Measurements from ENCODE around the gene WIPF2. TPM values are rescaled to one million over a fixed set of nuclear protein-coding genes. Genes with fewer than 3 reads are reported as not detected.

The WIPF2 gene
- total RNA-seq, 1 donor from 2014 or later = 32.2 TPM

DNA sequence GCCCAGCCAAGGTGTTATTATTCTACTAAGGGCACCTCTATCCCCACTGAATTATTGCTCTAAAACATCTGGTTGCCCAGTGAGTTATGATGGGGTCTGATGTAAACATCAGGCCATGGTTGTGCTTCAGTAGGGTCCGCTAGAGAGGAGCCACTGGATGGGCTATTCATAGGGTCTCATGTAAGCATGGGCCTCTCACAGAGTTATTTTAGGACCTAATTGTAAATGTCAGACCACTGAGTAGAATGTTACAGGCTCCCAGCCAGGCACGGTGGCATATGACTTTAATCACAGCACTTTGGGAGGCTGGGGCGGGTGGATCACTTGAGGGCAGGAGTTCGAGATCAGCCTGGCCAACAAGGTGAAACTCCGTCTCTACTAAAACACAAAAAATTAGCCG, 36.5 kb upstream of the WIPF2 start:
- Mint-ChIP-seq H3K9me3 (ENCODE audit: unreplicated experiment) (no peaks in the 10 kb centered on the region), H3K27ac (ENCODE audit: unreplicated experiment) (no peak overlapping the region), H3K27me3 (ENCODE audit: unreplicated experiment) (peaks cover 10% of the 10 kb centered on the region), H3K4me3 (ENCODE audit: unreplicated experiment) (no peak overlapping the region), H3K4me1 (ENCODE audit: unreplicated experiment) (peaks cover 10% of the 10 kb centered on the region), H3K36me3 (ENCODE audit: low read depth, unreplicated experiment) (peaks cover 4% of the 10 kb centered on the region)
- DNase-seq (ENCODE audit: low spot score) = no peak
- TF ChIP-seq CTCF (IDR thresholded peaks at IDR 0.05; ENCODE audit: unreplicated experiment) = no peak

- Mint-ChIP-seq H3K4me3 (ENCODE audit: unreplicated experiment) (peak overlapping the region; percentile 6), H3K4me1 (ENCODE audit: unreplicated experiment) (peaks cover 3% of the 10 kb centered on the region), H3K36me3 (ENCODE audit: low read depth, unreplicated experiment) (peaks cover 9% of the 10 kb centered on the region), H3K27ac (ENCODE audit: unreplicated experiment) (no peak overlapping the region), H3K27me3 (ENCODE audit: unreplicated experiment) (peaks cover 10% of the 10 kb centered on the region), H3K9me3 (ENCODE audit: unreplicated experiment) (no peaks in the 10 kb centered on the region)
- no peak for TF ChIP-seq CTCF (IDR thresholded peaks at IDR 0.05; ENCODE audit: unreplicated experiment)
- no peak for DNase-seq (ENCODE audit: low spot score)
Measured at GRCh38 chr17:40187238-40187637, 31.9 kb upstream of the WIPF2 start.

DNA sequence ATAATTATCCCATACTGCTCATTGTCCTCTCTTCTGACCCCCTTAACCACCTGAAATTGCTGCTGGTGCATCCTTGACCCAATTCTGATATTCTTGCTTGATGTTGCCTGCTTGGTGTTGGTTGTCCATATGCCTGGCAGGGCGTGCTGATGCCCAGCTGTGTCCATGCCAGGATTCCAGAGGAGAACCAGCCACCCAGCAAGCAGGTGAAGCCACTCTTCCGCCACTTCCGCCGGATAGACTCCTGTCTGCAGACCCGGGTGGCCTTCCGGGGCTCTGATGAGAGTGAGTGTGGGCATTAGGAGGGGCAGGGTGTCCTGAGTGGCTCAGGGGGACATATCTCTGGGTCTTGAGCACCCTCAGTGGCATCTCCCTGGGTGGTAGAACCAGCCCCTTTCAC, 30.4 kb upstream of the WIPF2 start:
- Mint-ChIP-seq H3K36me3 (ENCODE audit: low read depth, unreplicated experiment) (peaks cover 9% of the 10 kb centered on the region), H3K4me3 (ENCODE audit: unreplicated experiment) (no peak overlapping the region), H3K4me1 (ENCODE audit: unreplicated experiment) (peaks cover 7% of the 10 kb centered on the region), H3K27ac (ENCODE audit: unreplicated experiment) (no peak overlapping the region), H3K9me3 (ENCODE audit: unreplicated experiment) (no peaks in the 10 kb centered on the region), H3K27me3 (ENCODE audit: unreplicated experiment) (peaks cover 11% of the 10 kb centered on the region)
- no peak for DNase-seq (ENCODE audit: low spot score)
- no peak for TF ChIP-seq CTCF (IDR thresholded peaks at IDR 0.05; ENCODE audit: unreplicated experiment)

DNA sequence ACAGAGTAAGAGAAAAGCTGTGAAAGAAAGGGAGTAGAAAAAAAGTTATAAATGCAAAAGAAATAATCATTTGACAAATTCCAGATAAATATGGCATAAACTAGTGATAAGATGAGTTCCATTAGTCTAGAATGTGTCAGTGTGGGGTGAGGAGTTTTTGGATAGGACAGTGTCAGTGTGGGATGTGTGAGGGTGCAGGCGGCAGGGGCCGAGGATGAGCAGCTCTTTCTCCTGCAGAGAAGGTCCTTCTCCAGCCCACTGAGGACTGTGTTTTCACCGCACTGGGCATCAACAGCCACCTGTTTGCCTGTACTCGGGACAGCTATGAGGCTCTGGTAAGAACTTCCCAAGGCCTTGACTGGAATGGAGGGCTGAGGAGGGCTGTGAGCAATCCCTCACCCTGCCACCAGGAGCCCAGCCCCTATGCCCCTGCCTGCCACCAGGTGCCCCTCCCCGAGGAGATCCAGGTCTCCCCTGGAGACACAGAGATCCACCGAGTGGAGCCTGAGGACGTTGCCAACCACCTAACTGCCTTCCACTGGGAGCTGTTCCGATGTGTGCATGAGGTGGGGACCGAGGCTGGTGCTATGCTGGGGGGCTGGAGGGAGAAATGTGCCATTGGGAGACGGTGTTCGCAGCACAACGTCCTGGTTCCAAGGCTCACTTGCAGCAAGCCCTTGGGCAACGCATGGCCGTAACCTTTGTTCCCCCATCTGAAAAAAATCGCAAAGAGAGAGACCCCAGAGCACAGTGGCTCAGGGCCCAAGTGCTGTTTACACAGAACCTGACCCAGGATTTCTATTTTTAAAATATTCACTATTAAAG, 28.7 kb upstream of the WIPF2 start:
- Mint-ChIP-seq H3K4me3 (ENCODE audit: unreplicated experiment) (peak overlapping the region; percentile 71), H3K36me3 (ENCODE audit: low read depth, unreplicated experiment) (peaks cover 12% of the 10 kb centered on the region), H3K27ac (ENCODE audit: unreplicated experiment) (no peak overlapping the region), H3K9me3 (ENCODE audit: unreplicated experiment) (no peaks in the 10 kb centered on the region), H3K27me3 (ENCODE audit: unreplicated experiment) (peaks cover 9% of the 10 kb centered on the region), H3K4me1 (ENCODE audit: unreplicated experiment) (peaks cover 12% of the 10 kb centered on the region)
- peak; percentile 61 for DNase-seq (ENCODE audit: low spot score)
- peak; percentile 73 for TF ChIP-seq CTCF (IDR thresholded peaks at IDR 0.05; ENCODE audit: unreplicated experiment)
